Measurements from ENCODE around the gene SMARCA4.
"Not testable (repeated sequence)": the region's sequence is repeated elsewhere in the genome, so short reads cannot be mapped to it uniquely, and the experiment has no call there.

The SMARCA4 gene

DNA sequence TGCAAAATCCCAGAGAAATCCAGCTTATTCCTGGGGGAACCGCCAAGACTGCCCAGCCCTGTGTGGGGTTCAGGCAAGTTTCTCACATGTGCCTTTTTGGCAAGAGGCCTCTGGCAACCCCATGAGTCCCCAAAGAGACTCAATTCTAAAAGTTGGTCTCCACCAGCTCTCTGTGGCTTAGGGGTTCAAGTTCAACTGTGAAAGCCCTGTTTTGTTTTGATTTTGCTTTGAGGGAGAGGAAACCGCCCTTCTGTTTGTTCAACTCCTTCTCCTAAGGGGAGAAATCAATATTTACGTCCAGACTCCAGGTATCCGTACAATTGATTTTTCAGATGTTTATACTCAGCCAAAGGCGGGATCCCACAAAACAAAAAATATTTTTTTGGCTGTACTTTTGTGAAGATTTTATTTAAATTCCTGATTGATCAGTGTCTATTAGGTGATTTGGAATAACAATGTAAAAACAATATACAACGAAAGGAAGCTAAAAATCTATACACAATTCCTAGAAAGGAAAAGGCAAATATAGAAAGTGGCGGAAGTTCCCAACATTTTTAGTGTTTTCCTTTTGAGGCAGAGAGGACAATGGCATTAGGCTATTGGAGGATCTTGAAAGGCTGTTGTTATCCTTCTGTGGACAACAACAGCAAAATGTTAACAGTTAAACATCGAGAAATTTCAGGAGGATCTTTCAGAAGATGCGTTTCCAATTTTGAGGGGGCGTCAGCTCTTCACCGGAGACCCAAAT, 127.8 kb downstream of the SMARCA4 start:
- no peak for DNase-seq
- Histone ChIP-seq H2AK5ac (ENCODE audit: low read length) (peak overlapping the region; percentile 69), H4K8ac (ENCODE audit: low read depth, low read length) (peak overlapping the region; percentile 77), H3K27ac (ENCODE audit: low read depth, low read length) (peak overlapping the region; percentile 89), H3K79me1 (ENCODE audit: low read length) (no peaks in the 10 kb centered on the region), H3K23ac (ENCODE audit: low read length) (peak overlapping the region; percentile 97), H2BK5ac (ENCODE audit: low read length) (peak overlapping the region; percentile 97), H2BK15ac (replicated peaks; ENCODE audit: low read depth) (peak overlapping the region; percentile 99), H3K36me3 (ENCODE audit: control insufficient read depth, insufficient read depth, low read length) (peaks cover 4% of the 10 kb centered on the region), H3K9ac (ENCODE audit: low read length) (peak overlapping the region; percentile 84), H2BK120ac (ENCODE audit: low read depth, low read length) (peak overlapping the region; percentile 99), H3K4me2 (ENCODE audit: low read length) (peak overlapping the region; percentile 72), H3K56ac (ENCODE audit: low read length) (peak overlapping the region; percentile 91), H3K4ac (ENCODE audit: low read depth, low read length) (peak overlapping the region; percentile 96), H3K79me2 (ENCODE audit: control insufficient read depth, insufficient read depth, low read length) (peaks cover 40% of the 10 kb centered on the region), H4K5ac (ENCODE audit: low read length) (no peak overlapping the region), H3K4me3 (ENCODE audit: low read length) (no peak overlapping the region), H3K18ac (ENCODE audit: low read length) (peak overlapping the region; percentile 99), H3K27me3 (ENCODE audit: insufficient read depth, low read length, poor library complexity) (no peaks in the 10 kb centered on the region), H3K4me1 (ENCODE audit: control insufficient read depth, low read depth, low read length) (peaks cover 7% of the 10 kb centered on the region)
- no CpG with 5 or more reads among the region's 11 CpGs for WGBS (ENCODE audit: extremely low coverage, insufficient coverage, low lambda C conversion rate)

DNA sequence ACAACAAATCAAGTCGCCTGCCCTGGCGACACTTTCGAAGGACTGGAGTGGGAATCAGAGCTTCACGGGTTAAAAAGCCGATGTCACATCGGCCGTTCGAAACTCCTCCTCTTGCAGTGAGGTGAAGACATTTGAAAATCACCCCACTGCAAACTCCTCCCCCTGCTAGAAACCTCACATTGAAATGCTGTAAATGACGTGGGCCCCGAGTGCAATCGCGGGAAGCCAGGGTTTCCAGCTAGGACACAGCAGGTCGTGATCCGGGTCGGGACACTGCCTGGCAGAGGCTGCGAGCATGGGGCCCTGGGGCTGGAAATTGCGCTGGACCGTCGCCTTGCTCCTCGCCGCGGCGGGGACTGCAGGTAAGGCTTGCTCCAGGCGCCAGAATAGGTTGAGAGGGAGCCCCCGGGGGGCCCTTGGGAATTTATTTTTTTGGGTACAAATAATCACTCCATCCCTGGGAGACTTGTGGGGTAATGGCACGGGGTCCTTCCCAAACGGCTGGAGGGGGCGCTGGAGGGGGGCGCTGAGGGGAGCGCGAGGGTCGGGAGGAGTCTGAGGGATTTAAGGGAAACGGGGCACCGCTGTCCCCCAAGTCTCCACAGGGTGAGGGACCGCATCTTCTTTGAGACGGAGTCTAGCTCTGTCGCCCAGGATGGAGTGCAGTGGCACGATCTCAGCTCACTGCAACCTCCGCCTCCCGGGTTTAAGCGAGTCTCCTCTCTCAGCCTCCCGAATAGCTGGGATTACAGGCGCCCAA, 128.6 kb downstream of the SMARCA4 start, which contains the start of gene LDLR:
Gene LDLR, plus strand, starts transcription at position 210 of the 760 bp plus-strand sequence. Its CDS starts 86 bp downstream, at position 296.
- no peak within 1 kb of the TSS for H4K5ac ChIP-seq (ENCODE audit: low read length)
- no CpG with 5 or more reads among the region's 43 CpGs for WGBS (ENCODE audit: extremely low coverage, insufficient coverage, low lambda C conversion rate)
- peaks cover 7% of the 10 kb centered on the region for H3K4me1 ChIP-seq (ENCODE audit: control insufficient read depth, low read depth, low read length)
- H3K9ac ChIP-seq (ENCODE audit: low read length) = peak within 1 kb of the TSS; percentile 97
- H3K4me3 ChIP-seq (ENCODE audit: low read length) = peak within 1 kb of the TSS; percentile 97
- H3K79me2 ChIP-seq (ENCODE audit: control insufficient read depth, insufficient read depth, low read length) = peaks cover 46% of the 10 kb centered on the region
- no peaks in the 10 kb centered on the region for H3K79me1 ChIP-seq (ENCODE audit: low read length)
- H3K27ac ChIP-seq (ENCODE audit: low read depth, low read length) = peak within 1 kb of the TSS; percentile 99
- H3K4ac ChIP-seq (ENCODE audit: low read depth, low read length) = peak within 1 kb of the TSS; percentile 99
- H3K36me3 ChIP-seq (ENCODE audit: control insufficient read depth, insufficient read depth, low read length) = peaks cover 4% of the 10 kb centered on the region
- H3K56ac ChIP-seq (ENCODE audit: low read length) = peak within 1 kb of the TSS; percentile 94
- H3K23ac ChIP-seq (ENCODE audit: low read length) = peak within 1 kb of the TSS; percentile 97
- H2BK15ac ChIP-seq (replicated peaks; ENCODE audit: low read depth) = peak within 1 kb of the TSS; percentile 99
- peak; percentile 99 for DNase-seq
- H2BK5ac ChIP-seq (ENCODE audit: low read length) = peak within 1 kb of the TSS; percentile 97
- peak within 1 kb of the TSS; percentile 72 for H3K4me2 ChIP-seq (ENCODE audit: low read length)
- H3K27me3 ChIP-seq (ENCODE audit: insufficient read depth, low read length, poor library complexity) = no peaks in the 10 kb centered on the region
- H4K8ac ChIP-seq (ENCODE audit: low read depth, low read length) = peak within 1 kb of the TSS; percentile 94
- peak within 1 kb of the TSS; percentile 100 for H3K18ac ChIP-seq (ENCODE audit: low read length)
- H2AK5ac ChIP-seq (ENCODE audit: low read length) = peak within 1 kb of the TSS; percentile 69
- peak within 1 kb of the TSS; percentile 99 for H2BK120ac ChIP-seq (ENCODE audit: low read depth, low read length)

DNA sequence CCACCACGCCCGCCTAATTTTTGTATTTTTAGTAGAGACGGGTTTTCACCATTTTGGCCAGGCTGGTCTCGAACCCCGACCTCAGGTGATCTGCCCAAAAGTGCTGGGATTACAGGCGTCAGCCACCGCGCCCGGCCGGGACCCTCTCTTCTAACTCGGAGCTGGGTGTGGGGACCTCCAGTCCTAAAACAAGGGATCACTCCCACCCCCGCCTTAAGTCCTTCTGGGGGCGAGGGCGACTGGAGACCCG, 129.1 kb downstream of the SMARCA4 start:
- not testable (repeated sequence) for H3K23ac ChIP-seq (ENCODE audit: low read length); H2BK15ac ChIP-seq (replicated peaks; ENCODE audit: low read depth); H3K4ac ChIP-seq (ENCODE audit: low read depth, low read length); DNase-seq; H3K4me1 ChIP-seq (ENCODE audit: control insufficient read depth, low read depth, low read length); H3K27me3 ChIP-seq (ENCODE audit: insufficient read depth, low read length, poor library complexity); H4K5ac ChIP-seq (ENCODE audit: low read length); H3K79me1 ChIP-seq (ENCODE audit: low read length); H3K4me2 ChIP-seq (ENCODE audit: low read length); H2AK5ac ChIP-seq (ENCODE audit: low read length); H4K8ac ChIP-seq (ENCODE audit: low read depth, low read length); H2BK120ac ChIP-seq (ENCODE audit: low read depth, low read length); H3K36me3 ChIP-seq (ENCODE audit: control insufficient read depth, insufficient read depth, low read length)
- WGBS (ENCODE audit: extremely low coverage, insufficient coverage, low lambda C conversion rate) = no CpG with 5 or more reads among the region's 15 CpGs
- Histone ChIP-seq H2BK5ac (ENCODE audit: low read length) (peak overlapping the region; percentile 93), H3K27ac (ENCODE audit: low read depth, low read length) (peak overlapping the region; percentile 99), H3K79me2 (ENCODE audit: control insufficient read depth, insufficient read depth, low read length) (peaks cover 51% of the 10 kb centered on the region), H3K56ac (ENCODE audit: low read length) (peak overlapping the region; percentile 94), H3K9ac (ENCODE audit: low read length) (peak overlapping the region; percentile 97), H3K4me3 (ENCODE audit: low read length) (peak overlapping the region; percentile 97), H3K18ac (ENCODE audit: low read length) (peak overlapping the region; percentile 100)

DNA sequence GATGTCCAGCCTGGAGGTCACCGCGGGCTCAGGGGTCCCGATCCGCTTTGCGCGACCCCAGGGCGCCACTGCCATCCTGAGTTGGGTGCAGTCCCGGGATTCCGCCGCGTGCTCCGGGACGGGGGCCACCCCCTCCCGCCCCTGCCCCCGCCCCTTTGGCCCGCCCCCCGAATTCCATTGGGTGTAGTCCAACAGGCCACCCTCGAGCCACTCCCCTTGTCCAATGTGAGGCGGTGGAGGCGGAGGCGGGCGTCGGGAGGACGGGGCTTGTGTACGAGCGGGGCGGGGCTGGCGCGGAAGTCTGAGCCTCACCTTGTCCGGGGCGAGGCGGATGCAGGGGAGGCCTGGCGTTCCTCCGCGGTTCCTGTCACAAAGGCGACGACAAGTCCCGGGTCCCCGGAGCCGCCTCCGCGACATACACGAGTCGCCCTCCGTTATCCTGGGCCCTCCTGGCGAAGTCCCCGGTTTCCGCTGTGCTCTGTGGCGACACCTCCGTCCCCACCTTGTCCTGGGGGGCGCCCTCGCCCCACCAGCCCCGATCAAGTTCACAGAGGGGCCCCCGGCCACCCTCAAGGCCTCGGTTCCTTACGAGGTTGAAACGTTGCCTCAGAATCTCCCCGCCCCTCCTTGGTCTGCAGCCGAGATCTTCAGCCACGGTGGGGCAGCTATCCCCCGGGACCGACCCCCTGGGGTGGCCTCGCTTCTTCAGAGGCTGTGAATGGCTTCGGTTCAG, 129.6 kb downstream of the SMARCA4 start:
- Histone ChIP-seq H3K27me3 (ENCODE audit: insufficient read depth, low read length, poor library complexity) (no peaks in the 10 kb centered on the region), H3K36me3 (ENCODE audit: control insufficient read depth, insufficient read depth, low read length) (peaks cover 9% of the 10 kb centered on the region), H2BK120ac (ENCODE audit: low read depth, low read length) (no peak overlapping the region), H3K79me1 (ENCODE audit: low read length) (no peaks in the 10 kb centered on the region), H3K4ac (ENCODE audit: low read depth, low read length) (peak overlapping the region; percentile 83), H3K23ac (ENCODE audit: low read length) (peak overlapping the region; percentile 48), H3K27ac (ENCODE audit: low read depth, low read length) (peak overlapping the region; percentile 99), H3K4me1 (ENCODE audit: control insufficient read depth, low read depth, low read length) (peaks cover 7% of the 10 kb centered on the region), H3K4me3 (ENCODE audit: low read length) (peak overlapping the region; percentile 97), H2BK15ac (replicated peaks; ENCODE audit: low read depth) (no peak overlapping the region), H3K79me2 (ENCODE audit: control insufficient read depth, insufficient read depth, low read length) (peaks cover 56% of the 10 kb centered on the region), H3K56ac (ENCODE audit: low read length) (peak overlapping the region; percentile 97), H4K8ac (ENCODE audit: low read depth, low read length) (no peak overlapping the region), H2BK5ac (ENCODE audit: low read length) (peak overlapping the region; percentile 93), H3K4me2 (ENCODE audit: low read length) (peak overlapping the region; percentile 99), H3K9ac (ENCODE audit: low read length) (peak overlapping the region; percentile 100), H2AK5ac (ENCODE audit: low read length) (no peak overlapping the region), H4K5ac (ENCODE audit: low read length) (no peak overlapping the region), H3K18ac (ENCODE audit: low read length) (peak overlapping the region; percentile 100)
- no CpG with 5 or more reads among the region's 64 CpGs for WGBS (ENCODE audit: extremely low coverage, insufficient coverage, low lambda C conversion rate)
- peak; percentile 99 for DNase-seq

DNA sequence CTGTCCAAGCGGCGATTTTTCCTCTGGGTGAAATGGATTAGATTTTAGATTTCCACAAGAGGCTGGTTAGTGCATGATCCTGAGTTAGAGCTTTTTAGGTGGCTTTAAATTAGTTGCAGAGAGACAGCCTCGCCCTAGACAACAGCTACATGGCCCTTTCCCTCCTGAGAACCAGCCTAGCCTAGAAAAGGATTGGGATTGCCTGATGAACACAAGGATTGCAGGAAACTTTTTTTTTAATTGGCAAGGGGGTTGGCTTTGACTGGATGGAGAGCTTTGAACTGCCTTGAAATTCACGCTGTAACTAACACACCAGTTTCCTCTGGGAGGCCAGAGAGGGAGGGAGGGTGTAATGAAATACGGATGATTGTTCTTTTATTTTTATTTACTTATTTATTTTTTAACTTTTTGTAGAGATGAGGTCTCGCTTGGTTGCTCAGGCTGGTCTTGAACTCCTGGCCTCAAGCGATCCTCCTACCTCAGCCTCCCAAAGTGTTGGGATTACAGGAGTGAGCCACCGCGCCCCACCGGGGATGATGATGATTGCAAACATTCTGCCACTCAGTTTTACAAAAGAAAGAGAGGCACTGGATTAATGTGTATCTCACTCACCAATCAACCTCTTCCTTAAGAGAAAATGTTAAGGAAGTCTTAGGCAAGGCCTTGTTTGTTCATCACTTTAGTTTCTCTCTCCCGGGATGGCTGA, 130.3 kb downstream of the SMARCA4 start:
- Histone ChIP-seq H4K8ac (ENCODE audit: low read depth, low read length) (no peak overlapping the region), H3K4me1 (ENCODE audit: control insufficient read depth, low read depth, low read length) (peaks cover 7% of the 10 kb centered on the region), H3K4me3 (ENCODE audit: low read length) (peak overlapping the region; percentile 92), H3K4me2 (ENCODE audit: low read length) (peak overlapping the region; percentile 99), H3K56ac (ENCODE audit: low read length) (peak overlapping the region; percentile 97), H3K4ac (ENCODE audit: low read depth, low read length) (peak overlapping the region; percentile 83), H2BK5ac (ENCODE audit: low read length) (peak overlapping the region; percentile 80), H4K5ac (ENCODE audit: low read length) (no peak overlapping the region), H2BK15ac (replicated peaks; ENCODE audit: low read depth) (no peak overlapping the region), H3K27me3 (ENCODE audit: insufficient read depth, low read length, poor library complexity) (no peaks in the 10 kb centered on the region), H3K36me3 (ENCODE audit: control insufficient read depth, insufficient read depth, low read length) (peaks cover 11% of the 10 kb centered on the region), H3K79me1 (ENCODE audit: low read length) (no peaks in the 10 kb centered on the region), H2AK5ac (ENCODE audit: low read length) (no peak overlapping the region), H2BK120ac (ENCODE audit: low read depth, low read length) (no peak overlapping the region), H3K9ac (ENCODE audit: low read length) (peak overlapping the region; percentile 100), H3K79me2 (ENCODE audit: control insufficient read depth, insufficient read depth, low read length) (peaks cover 63% of the 10 kb centered on the region), H3K18ac (ENCODE audit: low read length) (peak overlapping the region; percentile 53), H3K27ac (ENCODE audit: low read depth, low read length) (peak overlapping the region; percentile 76), H3K23ac (ENCODE audit: low read length) (no peak overlapping the region)
- DNase-seq = no peak
- no CpG with 5 or more reads among the region's 11 CpGs for WGBS (ENCODE audit: extremely low coverage, insufficient coverage, low lambda C conversion rate)
